Measurements from ENCODE around the gene DLX3.

Gene DLX3

DNA sequence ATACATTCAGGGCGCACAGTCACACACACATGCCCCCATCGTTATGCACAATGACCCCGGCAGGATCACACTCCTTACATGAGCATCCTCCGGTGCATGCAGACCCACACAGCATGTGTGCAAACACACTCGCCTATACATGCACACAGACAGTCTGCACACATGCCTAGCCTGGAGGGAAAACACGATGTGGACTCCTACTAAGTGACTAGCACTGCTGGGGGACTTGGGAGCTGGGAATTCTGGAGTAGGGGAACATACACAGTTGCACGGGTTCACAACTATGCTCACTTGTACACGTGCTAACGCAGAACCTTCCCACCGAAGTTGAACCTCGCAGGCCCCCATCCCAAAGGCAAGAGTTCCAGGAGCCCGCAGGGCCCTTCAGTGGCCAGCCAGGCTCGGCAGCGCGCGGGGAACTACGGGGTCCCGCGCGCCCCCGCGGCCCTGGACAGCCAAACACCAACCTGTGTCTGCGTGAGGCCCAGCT is 2.0 kb downstream of the DLX3 start:
- no peak overlapping the region for H3K27ac ChIP-seq
- no peak for DNase-seq
- TF ChIP-seq, protein P1, sequence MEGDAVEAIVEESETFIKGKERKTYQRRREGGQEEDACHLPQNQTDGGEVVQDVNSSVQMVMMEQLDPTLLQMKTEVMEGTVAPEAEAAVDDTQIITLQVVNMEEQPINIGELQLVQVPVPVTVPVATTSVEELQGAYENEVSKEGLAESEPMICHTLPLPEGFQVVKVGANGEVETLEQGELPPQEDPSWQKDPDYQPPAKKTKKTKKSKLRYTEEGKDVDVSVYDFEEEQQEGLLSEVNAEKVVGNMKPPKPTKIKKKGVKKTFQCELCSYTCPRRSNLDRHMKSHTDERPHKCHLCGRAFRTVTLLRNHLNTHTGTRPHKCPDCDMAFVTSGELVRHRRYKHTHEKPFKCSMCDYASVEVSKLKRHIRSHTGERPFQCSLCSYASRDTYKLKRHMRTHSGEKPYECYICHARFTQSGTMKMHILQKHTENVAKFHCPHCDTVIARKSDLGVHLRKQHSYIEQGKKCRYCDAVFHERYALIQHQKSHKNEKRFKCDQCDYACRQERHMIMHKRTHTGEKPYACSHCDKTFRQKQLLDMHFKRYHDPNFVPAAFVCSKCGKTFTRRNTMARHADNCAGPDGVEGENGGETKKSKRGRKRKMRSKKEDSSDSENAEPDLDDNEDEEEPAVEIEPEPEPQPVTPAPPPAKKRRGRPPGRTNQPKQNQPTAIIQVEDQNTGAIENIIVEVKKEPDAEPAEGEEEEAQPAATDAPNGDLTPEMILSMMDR (IDR thresholded peaks at IDR 0.05; ENCODE audit: low read depth, low read length, missing control alignments) = no peak
- in situ Hi-C loops (cut with HindIII; ENCODE audit: low pct_ligation_motif_present, low sequenced_read_pairs) = no loop called here
- H3K4me3 ChIP-seq (ENCODE audit: low read depth, low read length) = no peak overlapping the region
- no peaks in the 10 kb centered on the region for H3K36me3 ChIP-seq (replicated peaks)
- H3K27me3 ChIP-seq (replicated peaks) = peaks cover 80% of the 10 kb centered on the region

DNA sequence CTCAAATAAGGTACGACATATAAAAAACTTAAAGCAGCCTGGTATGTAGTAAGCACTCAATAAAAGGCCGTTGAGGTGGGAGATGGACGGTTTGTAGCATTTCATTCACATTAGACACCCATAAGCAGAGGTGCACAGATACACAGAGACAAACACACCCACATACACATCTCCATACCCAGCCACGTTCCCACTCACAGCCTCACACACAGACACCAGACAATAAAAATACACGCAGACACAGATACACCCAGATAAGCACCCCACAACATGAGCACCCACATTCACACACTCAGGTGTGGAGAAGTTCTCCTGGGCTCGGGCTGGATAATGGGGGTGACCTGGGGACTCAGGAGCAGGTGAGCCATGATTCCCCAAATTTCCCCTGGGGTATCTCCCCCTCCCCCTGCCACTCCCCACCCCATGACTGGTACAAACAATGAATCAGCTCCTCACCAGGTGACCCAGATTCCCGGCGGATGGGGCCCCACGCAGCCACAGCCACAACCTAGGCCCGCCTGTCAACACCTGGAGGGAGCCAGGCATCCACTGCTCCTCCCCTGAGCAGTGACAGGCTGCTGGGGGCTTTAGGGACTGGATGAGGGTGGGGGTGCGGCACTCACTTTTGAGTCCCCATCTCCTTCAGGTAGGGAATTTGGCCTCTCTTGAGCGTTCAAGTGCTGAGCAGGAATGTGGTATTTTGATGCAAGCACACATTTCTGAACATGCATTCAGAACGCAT is 2.7 kb downstream of the DLX3 start:
- no peak for DNase-seq
- H3K27me3 ChIP-seq (replicated peaks) = peaks cover 86% of the 10 kb centered on the region
- in situ Hi-C loops (cut with HindIII; ENCODE audit: low pct_ligation_motif_present, low sequenced_read_pairs) = no loop called here
- no peaks in the 10 kb centered on the region for H3K36me3 ChIP-seq (replicated peaks)
- H3K27ac ChIP-seq = no peak overlapping the region
- TF ChIP-seq, protein P1 (IDR thresholded peaks at IDR 0.05; ENCODE audit: low read depth, low read length, missing control alignments) = no peak
- H3K4me3 ChIP-seq (ENCODE audit: low read depth, low read length) = no peak overlapping the region

DNA sequence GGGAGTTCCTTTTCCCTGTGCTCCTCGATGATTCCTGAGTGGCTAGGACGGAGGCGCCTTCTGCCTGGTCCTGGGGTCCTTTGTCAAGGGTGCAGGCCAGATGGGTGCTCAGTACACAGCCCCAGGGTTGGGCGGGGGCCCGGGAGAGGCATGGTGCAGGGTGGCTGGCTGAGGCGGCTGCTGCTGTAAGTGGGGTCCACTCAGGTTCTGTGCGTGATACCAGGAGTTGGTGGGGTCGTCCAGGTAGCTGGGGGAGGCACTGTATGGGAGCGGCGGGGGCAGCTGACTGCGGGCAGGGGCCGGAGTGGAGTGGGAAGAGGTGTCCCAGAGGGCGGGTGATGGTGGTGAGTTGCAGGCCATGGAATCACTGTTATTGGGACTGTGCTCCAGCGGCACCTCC is 3.6 kb downstream of the DLX3 start:
- Histone ChIP-seq H3K27me3 (replicated peaks) (peaks cover 90% of the 10 kb centered on the region), H3K36me3 (replicated peaks) (no peaks in the 10 kb centered on the region), H3K4me3 (ENCODE audit: low read depth, low read length) (no peak overlapping the region), H3K27ac (no peak overlapping the region)
- TF ChIP-seq, protein P1 (IDR thresholded peaks at IDR 0.05; ENCODE audit: low read depth, low read length, missing control alignments) = no peak
- in situ Hi-C loops (cut with HindIII; ENCODE audit: low pct_ligation_motif_present, low sequenced_read_pairs) = no loop called here
- DNase-seq = no peak

DNA sequence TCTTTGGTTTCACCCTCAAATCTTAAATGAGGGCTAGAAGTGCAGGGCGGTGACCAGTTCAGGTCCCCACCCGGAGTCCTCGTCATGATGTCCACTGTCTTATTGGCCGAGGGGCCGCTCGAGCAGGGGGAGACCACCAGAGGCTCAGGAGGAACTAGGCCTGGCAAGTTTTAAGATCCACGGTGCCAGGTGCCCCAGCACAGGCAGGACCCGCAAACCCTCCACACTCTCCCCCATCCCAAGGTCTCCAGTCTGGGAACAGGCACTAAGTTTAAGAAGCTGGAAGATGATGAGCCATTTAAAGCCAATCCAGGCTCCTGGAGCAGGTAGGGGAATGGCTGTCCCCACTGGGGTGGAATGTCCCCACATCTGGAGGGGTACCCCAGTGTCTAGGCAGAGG is 4.1 kb downstream of the DLX3 start:
- Histone ChIP-seq H3K36me3 (replicated peaks) (no peaks in the 10 kb centered on the region), H3K27me3 (replicated peaks) (peaks cover 86% of the 10 kb centered on the region), H3K4me3 (ENCODE audit: low read depth, low read length) (no peak overlapping the region), H3K27ac (no peak overlapping the region)
- TF ChIP-seq, protein P1 (IDR thresholded peaks at IDR 0.05; ENCODE audit: low read depth, low read length, missing control alignments) = no peak
- in situ Hi-C loops (cut with HindIII; ENCODE audit: low pct_ligation_motif_present, low sequenced_read_pairs) = no loop called here
- DNase-seq = no peak

DNA sequence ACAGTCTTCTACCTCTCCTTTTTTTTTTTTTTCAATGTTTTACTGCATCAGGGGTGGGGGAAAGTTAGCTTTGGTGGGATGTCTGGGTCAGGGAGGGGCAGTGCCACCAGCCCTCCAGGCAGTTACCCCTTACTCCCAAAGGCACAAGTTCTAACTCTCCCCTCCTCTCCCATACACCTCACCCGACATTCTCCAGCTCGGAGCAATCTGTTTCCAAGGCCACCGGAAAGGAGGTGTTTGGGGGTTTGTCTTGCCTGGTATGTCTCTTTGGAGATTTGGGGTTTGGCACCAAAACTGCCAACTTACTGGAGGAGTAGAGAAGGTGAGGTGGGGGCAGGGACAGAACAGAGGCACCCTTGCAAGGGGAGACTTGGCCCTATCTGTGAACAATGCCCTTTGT is 4.7 kb downstream of the DLX3 start:
- DNase-seq = no peak
- in situ Hi-C loops (cut with HindIII; ENCODE audit: low pct_ligation_motif_present, low sequenced_read_pairs) = no loop called here

More for the DNA sequence above, 4.7 kb downstream of the DLX3 start:
- H3K27me3 ChIP-seq (replicated peaks) = peaks cover 84% of the 10 kb centered on the region
- no peaks in the 10 kb centered on the region for H3K36me3 ChIP-seq (replicated peaks)
- TF ChIP-seq, protein P1 (IDR thresholded peaks at IDR 0.05; ENCODE audit: low read depth, low read length, missing control alignments) = no peak
- H3K4me3 ChIP-seq (ENCODE audit: low read depth, low read length) = no peak overlapping the region
- H3K27ac ChIP-seq = no peak overlapping the region
